Esophagus squamous epithelium (tissue), 4 donors: Measurements from ENCODE around the gene FOXL3.

Experiments
- CTCF ChIP-seq, 6 experiments: fragments of 450-650 bp in 4 of 6; fragments of 200-600 bp in 2 of 6; sonication (generic) in 2 of 6; IDR thresholded peaks; one replicate each; pipeline ENCODE4 v1.5.1; 2016 to 2019; ENCODE audit warnings: antibody characterized with exemption in 6 of 6, mild to moderate bottlenecking in 4 of 6, moderate library complexity in 4 of 6
- POLR2A ChIP-seq, 4 donors: fragments of 450-650 bp; IDR thresholded peaks; one replicate each; pipeline ENCODE4 v1.6.1; 2017; ENCODE audit warnings: antibody characterized with exemption in 4 of 4, mild to moderate bottlenecking in 4 of 4, moderate library complexity in 3 of 4

GRCh38 chr7:327233-327931 lies 37.4 kb downstream of the FOXL3 start:
- TF ChIP-seq CTCF (IDR thresholded peaks at IDR 0.05) (no peak), POLR2A (IDR thresholded peaks at IDR 0.05) (no peak)
